CD4-positive, alpha-beta T cell (primary cell): ENCODE measurements around the gene CHST3. TPM values are rescaled to one million over a fixed set of nuclear protein-coding genes. Genes with fewer than 3 reads are reported as not detected.

Experiments
- ATAC-seq: fragments of 200-7000 bp; cut with Tn5 transposase; one replicate; pipeline ENCODE4 v1.10.0; 2022; ENCODE audit warnings: mild to moderate bottlenecking; ENCODE audit not compliant: poor library complexity
- CTCF ChIA-PET: fragments of 350-600 bp; sonication (Branson Sonifier 250); formaldehyde crosslinking; loops from one replicate; lab custom pipeline; 2021; ENCODE audit warnings: antibody characterized with exemption, inconsistent platforms; lab: Charles Lee
- POLR2A ChIA-PET: fragments of 350-600 bp; sonication (Branson Sonifier 250); formaldehyde crosslinking; loops from one replicate; lab custom pipeline; 2021; ENCODE audit warnings: antibody characterized with exemption, inconsistent platforms; lab: Charles Lee
- DNase-seq, 14 experiments: peaks; one replicate each; pipeline ENCODE4 v3.0.0-alpha.2; 2013 to 2020; ENCODE audit warnings: mixed read lengths in 2 of 14
- H3K27ac ChIP-seq, 2 donors: one replicate each; pipeline versions ENCODE4 v1.5.1 to v1.7.0; 2013; ENCODE audit warnings: low read length in 2 of 2, low read depth in 1 of 2, mild to moderate bottlenecking in 1 of 2
- H3K27me3 ChIP-seq, 2 experiments: 1 replicate in 1 of 2; 2 replicates in 1 of 2; pipeline versions ENCODE4 v1.6.1 to v1.7.0; 2013; ENCODE audit warnings: low read length in 2 of 2, control low read depth in 1 of 2, mild to moderate bottlenecking in 1 of 2, moderate library complexity in 1 of 2; ENCODE audit not compliant: insufficient read depth in 2 of 2, control insufficient read depth in 1 of 2
- H3K36me3 ChIP-seq: one replicate; pipeline ENCODE4 v1.6.1; 2013; ENCODE audit warnings: low read length, control low read depth; ENCODE audit not compliant: insufficient read depth
- H3K4me1 ChIP-seq: one replicate; pipeline ENCODE4 v1.6.1; 2013; ENCODE audit warnings: low read length, control low read depth; ENCODE audit not compliant: insufficient read depth
- H3K4me3 ChIP-seq: one replicate; pipeline ENCODE4 v1.5.1; 2013; ENCODE audit warnings: mild to moderate bottlenecking, low read length, moderate library complexity
- H3K9me3 ChIP-seq, 2 experiments: 1 replicate in 1 of 2; 2 replicates in 1 of 2; pipeline versions ENCODE4 v1.6.1 to v1.7.0; 2013; ENCODE audit warnings: low read length in 2 of 2, mild to moderate bottlenecking in 2 of 2, control low read depth in 1 of 2, moderate library complexity in 1 of 2; ENCODE audit not compliant: control insufficient read depth in 1 of 2, insufficient read depth in 1 of 2
- H3K27ac Mint-ChIP-seq: one replicate; pipeline ENCODE4 v1.8.0; 2020; ENCODE audit warnings: mixed read lengths
- H3K27me3 Mint-ChIP-seq: one replicate; pipeline ENCODE4 v1.8.0; 2021; ENCODE audit warnings: mixed read lengths
- H3K36me3 Mint-ChIP-seq: one replicate; pipeline ENCODE4 v1.8.0; 2021; ENCODE audit warnings: low read depth, mixed read lengths
- H3K4me1 Mint-ChIP-seq: one replicate; pipeline ENCODE4 v1.8.0; 2021; ENCODE audit warnings: low read depth, mixed read lengths
- H3K4me3 Mint-ChIP-seq: one replicate; pipeline ENCODE4 v1.8.0; 2020; ENCODE audit warnings: mild to moderate bottlenecking, mixed read lengths
- H3K9me3 Mint-ChIP-seq: one replicate; pipeline ENCODE4 v1.8.0; 2020; ENCODE audit warnings: mixed read lengths
- CTCF ChIP-seq: fragments of 200-600 bp; IDR thresholded peaks from one replicate; pipeline ENCODE4 v1.8.0; 2022; ENCODE audit warnings: antibody characterized with exemption, mild to moderate bottlenecking
- intact Hi-C, 2 experiments: fragments of 100-400 bp; cut with DNase I in 1 of 2; cut with micrococcal nuclease in 1 of 2; formaldehyde crosslinking; loops; one replicate each; pipeline versions ENCODE4 v1.15.1 to v1.9.0; 2023 to 2025; cut with DNase I, micrococcal nuclease
- total RNA-seq, 174 experiments: library from RNA in 2 of 174; stranded (reverse) in 2 of 174; gene quantifications; one replicate each; pipeline ENCODE4 v1.2.3 and lab custom pipeline; 2021 to 2026

CHST3 gene
- total RNA-seq, 2 experiments from 2014 or later = not detected

DNA sequence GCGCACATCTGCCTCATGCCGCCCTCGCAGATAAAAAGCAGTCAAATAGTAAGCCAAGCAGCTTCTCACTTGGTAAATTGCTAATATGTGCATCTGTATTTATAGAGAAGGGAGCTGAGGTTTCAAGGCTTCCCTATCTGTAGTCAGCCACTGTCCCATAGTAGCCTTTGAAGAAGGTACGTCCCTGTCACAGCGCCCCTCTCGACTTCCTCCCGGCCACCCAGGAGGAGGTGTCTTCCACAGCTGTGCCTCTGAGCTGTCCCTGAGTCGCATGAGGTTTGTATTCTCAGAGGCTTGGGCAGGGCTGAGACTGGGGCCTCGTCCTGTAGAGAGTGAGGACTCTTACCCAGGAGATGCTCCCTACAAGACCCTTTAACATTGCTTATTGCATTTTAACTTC lies 75.2 kb downstream of the CHST3 start:
- no peak overlapping the region for H3K4me3 Mint-ChIP-seq
- no peak for TF ChIP-seq CTCF
- Histone ChIP-seq H3K4me1 (no peaks in the 10 kb centered on the region), H3K27ac (no peak overlapping the region), H3K27me3 (no peaks in the 10 kb centered on the region), H3K36me3 (no peaks in the 10 kb centered on the region), H3K9me3 (no peaks in the 10 kb centered on the region), H3K4me3 (no peak overlapping the region)
- CTCF ChIA-PET = interaction anchor here (2.4 kb wide), 1 partner anchor 9 kb away, joined by 10 read pairs; no protein-coding TSS in a partner anchor
- no peak for DNase-seq
- intact Hi-C loops = loop anchor here in 1 of 2 experiments (5.0 kb wide), 1 partner anchor 918 kb away; no protein-coding TSS in a partner anchor
- no peaks in the 10 kb centered on the region for H3K4me1 Mint-ChIP-seq
- POLR2A ChIA-PET = no interaction called here
- no peak overlapping the region for H3K27ac Mint-ChIP-seq
- ATAC-seq = no peak
- no peaks in the 10 kb centered on the region for H3K36me3 Mint-ChIP-seq
- H3K9me3 Mint-ChIP-seq = no peaks in the 10 kb centered on the region
- no peaks in the 10 kb centered on the region for H3K27me3 Mint-ChIP-seq

GRCh38 chr10:72041491-72041890 lies 77.3 kb downstream of the CHST3 start:
- Histone ChIP-seq H3K27me3 (no peaks in the 10 kb centered on the region), H3K27ac (no peak overlapping the region), H3K9me3 (no peaks in the 10 kb centered on the region), H3K36me3 (no peaks in the 10 kb centered on the region), H3K4me3 (no peak overlapping the region), H3K4me1 (no peaks in the 10 kb centered on the region)
- no peak overlapping the region for H3K27ac Mint-ChIP-seq
- H3K27me3 Mint-ChIP-seq = no peaks in the 10 kb centered on the region
- H3K4me3 Mint-ChIP-seq = no peak overlapping the region
- intact Hi-C loops = loop anchor here in 1 of 2 experiments (10.0 kb wide), 1 partner anchor 727 kb away; the partner anchor contains the start of gene SLC29A3
- DNase-seq (no peak), ATAC-seq (no peak)
- ChIA-PET POLR2A (no interaction called here), CTCF (no interaction called here)
- H3K4me1 Mint-ChIP-seq = no peaks in the 10 kb centered on the region
- TF ChIP-seq CTCF = no peak
- H3K36me3 Mint-ChIP-seq = no peaks in the 10 kb centered on the region
- H3K9me3 Mint-ChIP-seq = no peaks in the 10 kb centered on the region

DNA sequence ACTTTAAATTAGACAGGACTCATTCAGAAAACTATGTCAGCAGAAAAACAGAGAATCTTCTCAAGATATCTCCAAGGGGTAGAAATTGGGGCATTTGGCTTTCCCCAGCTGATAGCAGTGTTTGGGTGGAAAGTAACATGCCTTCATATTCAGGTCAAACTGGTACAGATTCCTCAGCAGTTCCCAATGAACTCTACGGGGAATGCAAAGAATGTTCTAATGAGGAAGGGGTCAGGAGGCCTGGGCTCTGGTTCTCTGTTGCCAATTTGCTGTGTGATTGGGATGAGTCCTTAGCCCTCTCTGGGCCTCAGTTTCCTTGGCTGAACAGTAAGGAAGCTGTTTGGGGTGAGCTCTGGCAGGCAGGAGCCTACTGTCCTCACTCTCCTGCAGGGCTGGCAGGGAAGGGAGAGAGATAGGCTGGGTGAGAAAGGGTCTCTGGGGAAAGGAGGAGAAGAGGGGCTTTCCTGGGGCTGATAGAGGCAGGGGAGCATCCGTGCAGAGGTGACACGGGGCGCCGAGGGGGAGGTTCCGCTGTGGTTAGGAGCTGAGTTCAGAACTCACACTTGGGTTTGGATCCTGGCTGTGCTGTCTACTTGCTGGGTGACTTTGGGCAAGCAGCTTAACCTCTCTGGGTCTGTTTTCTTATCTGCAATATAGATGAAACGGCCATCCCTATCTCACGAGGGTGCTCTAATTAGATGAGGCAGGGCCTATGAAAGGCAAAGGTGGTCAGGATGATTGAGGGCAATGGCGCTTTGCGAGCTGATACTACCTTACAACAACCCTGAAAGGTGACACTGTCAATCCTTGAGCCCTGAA lies 79.0 kb downstream of the CHST3 start:
- no peak for DNase-seq
- no peaks in the 10 kb centered on the region for H3K27me3 ChIP-seq
- no peak for TF ChIP-seq CTCF
- intact Hi-C loops = loop anchor here in 1 of 2 experiments (10.0 kb wide), 1 partner anchor 728 kb away; the partner anchor contains the start of gene SLC29A3
- no peak overlapping the region for H3K27ac ChIP-seq
- Mint-ChIP-seq H3K36me3 (no peaks in the 10 kb centered on the region), H3K27me3 (no peaks in the 10 kb centered on the region), H3K9me3 (no peaks in the 10 kb centered on the region), H3K4me1 (peaks cover under 1% of the 10 kb centered on the region), H3K4me3 (no peak overlapping the region), H3K27ac (no peak overlapping the region)
- no peaks in the 10 kb centered on the region for H3K4me1 ChIP-seq
- ChIA-PET POLR2A (no interaction called here), CTCF (no interaction called here)
- no peak for ATAC-seq
- H3K4me3 ChIP-seq = no peak overlapping the region
- H3K36me3 ChIP-seq = no peaks in the 10 kb centered on the region
- no peaks in the 10 kb centered on the region for H3K9me3 ChIP-seq
